ENCODE results near the gene ESD.

The ESD gene

DNA sequence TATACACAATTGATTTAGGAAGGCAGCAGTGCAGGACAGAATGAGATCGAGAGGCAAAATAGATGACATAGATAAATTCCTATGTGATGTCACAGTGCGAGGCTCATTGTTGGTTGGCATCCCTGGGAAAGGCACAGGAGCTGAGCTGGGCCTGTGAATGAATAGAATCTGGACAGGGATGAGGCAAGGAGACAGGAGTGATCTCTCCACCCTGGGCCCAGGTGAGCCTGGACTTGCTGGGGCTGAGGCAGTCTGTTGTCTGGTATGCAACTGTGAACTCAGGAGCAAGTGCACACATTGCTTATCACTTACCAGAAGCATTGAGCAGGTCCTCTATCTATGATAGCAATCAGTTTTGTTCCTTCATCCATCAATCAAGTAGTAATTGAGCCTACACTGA, 48.2 kb upstream of the ESD start (continued):
- TF ChIP-seq, protein P1, sequence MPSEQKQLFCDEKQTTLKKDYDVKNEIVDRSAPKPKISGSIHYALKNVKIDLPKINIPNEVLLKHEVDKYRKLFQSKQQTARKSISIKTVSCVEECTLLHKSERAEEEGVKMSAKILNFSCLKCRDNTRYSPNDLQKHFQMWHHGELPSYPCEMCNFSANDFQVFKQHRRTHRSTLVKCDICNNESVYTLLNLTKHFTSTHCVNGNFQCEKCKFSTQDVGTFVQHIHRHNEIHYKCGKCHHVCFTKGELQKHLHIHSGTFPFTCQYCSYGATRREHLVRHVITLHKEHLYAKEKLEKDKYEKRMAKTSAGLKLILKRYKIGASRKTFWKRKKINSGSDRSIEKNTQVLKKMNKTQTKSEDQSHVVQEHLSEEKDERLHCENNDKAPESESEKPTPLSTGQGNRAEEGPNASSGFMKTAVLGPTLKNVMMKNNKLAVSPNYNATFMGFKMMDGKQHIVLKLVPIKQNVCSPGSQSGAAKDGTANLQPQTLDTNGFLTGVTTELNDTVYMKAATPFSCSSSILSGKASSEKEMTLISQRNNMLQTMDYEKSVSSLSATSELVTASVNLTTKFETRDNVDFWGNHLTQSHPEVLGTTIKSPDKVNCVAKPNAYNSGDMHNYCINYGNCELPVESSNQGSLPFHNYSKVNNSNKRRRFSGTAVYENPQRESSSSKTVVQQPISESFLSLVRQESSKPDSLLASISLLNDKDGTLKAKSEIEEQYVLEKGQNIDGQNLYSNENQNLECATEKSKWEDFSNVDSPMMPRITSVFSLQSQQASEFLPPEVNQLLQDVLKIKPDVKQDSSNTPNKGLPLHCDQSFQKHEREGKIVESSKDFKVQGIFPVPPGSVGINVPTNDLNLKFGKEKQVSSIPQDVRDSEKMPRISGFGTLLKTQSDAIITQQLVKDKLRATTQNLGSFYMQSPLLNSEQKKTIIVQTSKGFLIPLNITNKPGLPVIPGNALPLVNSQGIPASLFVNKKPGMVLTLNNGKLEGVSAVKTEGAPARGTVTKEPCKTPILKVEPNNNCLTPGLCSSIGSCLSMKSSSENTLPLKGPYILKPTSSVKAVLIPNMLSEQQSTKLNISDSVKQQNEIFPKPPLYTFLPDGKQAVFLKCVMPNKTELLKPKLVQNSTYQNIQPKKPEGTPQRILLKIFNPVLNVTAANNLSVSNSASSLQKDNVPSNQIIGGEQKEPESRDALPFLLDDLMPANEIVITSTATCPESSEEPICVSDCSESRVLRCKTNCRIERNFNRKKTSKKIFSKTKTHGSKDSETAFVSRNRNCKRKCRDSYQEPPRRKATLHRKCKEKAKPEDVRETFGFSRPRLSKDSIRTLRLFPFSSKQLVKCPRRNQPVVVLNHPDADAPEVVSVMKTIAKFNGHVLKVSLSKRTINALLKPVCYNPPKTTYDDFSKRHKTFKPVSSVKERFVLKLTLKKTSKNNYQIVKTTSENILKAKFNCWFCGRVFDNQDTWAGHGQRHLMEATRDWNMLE (tag by site-specific recombination; conservative IDR thresholded peaks at IDR 0.05; ENCODE audit: low read depth) = no peak
- no peak for TF ChIP-seq IKZF3 (tag by site-specific recombination; IDR thresholded peaks at IDR 0.05)

DNA sequence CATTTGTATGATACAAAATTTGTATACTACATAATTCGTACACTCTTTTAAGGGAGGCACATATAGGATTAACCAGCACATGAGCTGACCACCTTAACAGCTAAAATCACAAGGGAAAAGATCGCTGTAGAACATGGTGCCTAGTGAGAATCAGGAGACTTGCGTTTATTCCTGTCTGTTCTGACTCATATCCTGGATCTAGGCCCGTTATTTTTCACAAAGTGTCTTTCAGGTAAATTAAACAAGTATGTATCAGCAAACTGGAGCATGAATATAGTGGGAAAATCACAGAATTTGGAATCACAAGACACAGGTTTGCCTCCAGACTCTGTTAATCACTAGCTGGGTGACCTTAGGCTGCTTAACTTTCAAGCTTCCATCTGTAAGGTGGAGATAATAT, 47.5 kb upstream of the ESD start:
- H3K9me3 ChIP-seq (ENCODE audit: control insufficient read depth, insufficient read depth, low read depth, low read length) = no peaks in the 10 kb centered on the region
- no peak overlapping the region for H3K4me3 ChIP-seq (ENCODE audit: low read depth, low read length)
- H3K4me1 ChIP-seq (ENCODE audit: control insufficient read depth, insufficient read depth, low read length) = no peaks in the 10 kb centered on the region
- no peak overlapping the region for H3K27ac ChIP-seq (ENCODE audit: extremely low read depth, low read depth, low read length)
- ChIA-PET CTCF (interaction anchor here (0.6 to 1.4 kb wide), 2 partner anchors 50 to 55 kb away, joined by 4 to 5 read pairs; no protein-coding TSS in a partner anchor), POLR2A (no interaction called here)
- no peaks in the 10 kb centered on the region for H3K36me3 ChIP-seq (ENCODE audit: control insufficient read depth in 2 of 2, insufficient read depth in 1 of 2, low read length in 2 of 2)
- TF ChIP-seq ZNF830 (tag by site-specific recombination; IDR thresholded peaks at IDR 0.05; ENCODE audit: low read depth) = no peak
- no peak for TF ChIP-seq ZNF394 (tag by site-specific recombination; IDR thresholded peaks at IDR 0.05; ENCODE audit: borderline replicate concordance)
- TF ChIP-seq, protein P2, sequence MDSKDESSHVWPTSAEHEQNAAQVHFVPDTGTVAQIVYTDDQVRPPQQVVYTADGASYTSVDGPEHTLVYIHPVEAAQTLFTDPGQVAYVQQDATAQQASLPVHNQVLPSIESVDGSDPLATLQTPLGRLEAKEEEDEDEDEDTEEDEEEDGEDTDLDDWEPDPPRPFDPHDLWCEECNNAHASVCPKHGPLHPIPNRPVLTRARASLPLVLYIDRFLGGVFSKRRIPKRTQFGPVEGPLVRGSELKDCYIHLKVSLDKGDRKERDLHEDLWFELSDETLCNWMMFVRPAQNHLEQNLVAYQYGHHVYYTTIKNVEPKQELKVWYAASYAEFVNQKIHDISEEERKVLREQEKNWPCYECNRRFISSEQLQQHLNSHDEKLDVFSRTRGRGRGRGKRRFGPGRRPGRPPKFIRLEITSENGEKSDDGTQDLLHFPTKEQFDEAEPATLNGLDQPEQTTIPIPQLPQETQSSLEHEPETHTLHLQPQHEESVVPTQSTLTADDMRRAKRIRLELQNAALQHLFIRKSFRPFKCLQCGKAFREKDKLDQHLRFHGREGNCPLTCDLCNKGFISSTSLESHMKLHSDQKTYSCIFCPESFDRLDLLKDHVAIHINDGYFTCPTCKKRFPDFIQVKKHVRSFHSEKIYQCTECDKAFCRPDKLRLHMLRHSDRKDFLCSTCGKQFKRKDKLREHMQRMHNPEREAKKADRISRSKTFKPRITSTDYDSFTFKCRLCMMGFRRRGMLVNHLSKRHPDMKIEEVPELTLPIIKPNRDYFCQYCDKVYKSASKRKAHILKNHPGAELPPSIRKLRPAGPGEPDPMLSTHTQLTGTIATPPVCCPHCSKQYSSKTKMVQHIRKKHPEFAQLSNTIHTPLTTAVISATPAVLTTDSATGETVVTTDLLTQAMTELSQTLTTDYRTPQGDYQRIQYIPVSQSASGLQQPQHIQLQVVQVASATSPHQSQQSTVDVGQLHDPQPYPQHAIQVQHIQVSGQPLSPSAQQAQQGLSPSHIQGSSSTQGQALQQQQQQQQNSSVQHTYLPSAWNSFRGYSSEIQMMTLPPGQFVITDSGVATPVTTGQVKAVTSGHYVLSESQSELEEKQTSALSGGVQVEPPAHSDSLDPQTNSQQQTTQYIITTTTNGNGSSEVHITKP (tag by site-specific recombination; IDR thresholded peaks at IDR 0.05) = no peak
- TF ChIP-seq ZNF175 (tag by site-specific recombination; IDR thresholded peaks at IDR 0.05) = no peak
- TF ChIP-seq ZBTB21 (tag by site-specific recombination; IDR thresholded peaks at IDR 0.05) = no peak
- TF ChIP-seq SALL2 (tag by site-specific recombination; IDR thresholded peaks at IDR 0.05; ENCODE audit: borderline replicate concordance) = no peak
- TF ChIP-seq ZNF366 (tag by site-specific recombination; conservative IDR thresholded peaks at IDR 0.05) = no peak
- no peak for TF ChIP-seq ZNF211 (tag by site-specific recombination; IDR thresholded peaks at IDR 0.05; ENCODE audit: low read depth)
- no peak for TF ChIP-seq ZNF19 (tag by site-specific recombination; IDR thresholded peaks at IDR 0.05; ENCODE audit: low read depth)
- no peak for TF ChIP-seq ZFP37 (tag by site-specific recombination; IDR thresholded peaks at IDR 0.05)
- TF ChIP-seq ZNF654 (tag by site-specific recombination; IDR thresholded peaks at IDR 0.05; ENCODE audit: low read depth) = no peak
- TF ChIP-seq, protein P3, sequence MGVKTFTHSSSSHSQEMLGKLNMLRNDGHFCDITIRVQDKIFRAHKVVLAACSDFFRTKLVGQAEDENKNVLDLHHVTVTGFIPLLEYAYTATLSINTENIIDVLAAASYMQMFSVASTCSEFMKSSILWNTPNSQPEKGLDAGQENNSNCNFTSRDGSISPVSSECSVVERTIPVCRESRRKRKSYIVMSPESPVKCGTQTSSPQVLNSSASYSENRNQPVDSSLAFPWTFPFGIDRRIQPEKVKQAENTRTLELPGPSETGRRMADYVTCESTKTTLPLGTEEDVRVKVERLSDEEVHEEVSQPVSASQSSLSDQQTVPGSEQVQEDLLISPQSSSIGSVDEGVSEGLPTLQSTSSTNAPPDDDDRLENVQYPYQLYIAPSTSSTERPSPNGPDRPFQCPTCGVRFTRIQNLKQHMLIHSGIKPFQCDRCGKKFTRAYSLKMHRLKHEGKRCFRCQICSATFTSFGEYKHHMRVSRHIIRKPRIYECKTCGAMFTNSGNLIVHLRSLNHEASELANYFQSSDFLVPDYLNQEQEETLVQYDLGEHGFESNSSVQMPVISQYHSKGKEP (tag by site-specific recombination; IDR thresholded peaks at IDR 0.05) = no peak
- no peak for TF ChIP-seq ZNF324 (tag by site-specific recombination; IDR thresholded peaks at IDR 0.05)
- TF ChIP-seq, protein P4, sequence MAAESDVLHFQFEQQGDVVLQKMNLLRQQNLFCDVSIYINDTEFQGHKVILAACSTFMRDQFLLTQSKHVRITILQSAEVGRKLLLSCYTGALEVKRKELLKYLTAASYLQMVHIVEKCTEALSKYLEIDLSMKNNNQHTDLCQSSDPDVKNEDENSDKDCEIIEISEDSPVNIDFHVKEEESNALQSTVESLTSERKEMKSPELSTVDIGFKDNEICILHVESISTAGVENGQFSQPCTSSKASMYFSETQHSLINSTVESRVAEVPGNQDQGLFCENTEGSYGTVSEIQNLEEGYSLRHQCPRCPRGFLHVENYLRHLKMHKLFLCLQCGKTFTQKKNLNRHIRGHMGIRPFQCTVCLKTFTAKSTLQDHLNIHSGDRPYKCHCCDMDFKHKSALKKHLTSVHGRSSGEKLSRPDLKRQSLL (tag by site-specific recombination; IDR thresholded peaks at IDR 0.05) = no peak
- TF ChIP-seq, protein P5, sequence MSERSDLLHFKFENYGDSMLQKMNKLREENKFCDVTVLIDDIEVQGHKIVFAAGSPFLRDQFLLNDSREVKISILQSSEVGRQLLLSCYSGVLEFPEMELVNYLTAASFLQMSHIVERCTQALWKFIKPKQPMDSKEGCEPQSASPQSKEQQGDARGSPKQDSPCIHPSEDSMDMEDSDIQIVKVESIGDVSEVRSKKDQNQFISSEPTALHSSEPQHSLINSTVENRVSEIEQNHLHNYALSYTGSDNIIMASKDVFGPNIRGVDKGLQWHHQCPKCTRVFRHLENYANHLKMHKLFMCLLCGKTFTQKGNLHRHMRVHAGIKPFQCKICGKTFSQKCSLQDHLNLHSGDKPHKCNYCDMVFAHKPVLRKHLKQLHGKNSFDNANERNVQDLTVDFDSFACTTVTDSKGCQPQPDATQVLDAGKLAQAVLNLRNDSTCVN (tag by site-specific recombination; optimal IDR thresholded peaks at IDR 0.05) = no peak
- no peak for TF ChIP-seq ZNF138 (tag by site-specific recombination; IDR thresholded peaks at IDR 0.05; ENCODE audit: borderline replicate concordance)
- no peak for TF ChIP-seq ZNF514 (tag by site-specific recombination; IDR thresholded peaks at IDR 0.05)

All from HEK293 (cell line).